ENCODE results near the gene ACYP1. TPM values are rescaled to one million over a fixed set of nuclear protein-coding genes. Genes with fewer than 3 reads are reported as not detected.

Gene ACYP1
- polyA plus RNA-seq (2013) = 26.8 and 30.1 TPM in 2 replicates

GRCh38 chr14:75063491-75064204 lies at the start of gene ACYP1:
Gene ACYP1, minus strand, starts transcription at chr14:75064024. Its CDS starts 471 bp downstream, at chr14:75063553.
- Histone ChIP-seq H2AFZ (ENCODE audit: insufficient read depth, low read length, poor library complexity) (peak within 1 kb of the TSS; percentile 65), H3K4me2 (ENCODE audit: low read length) (peak within 1 kb of the TSS; percentile 82), H2BK5ac (ENCODE audit: low read depth, low read length, poor library complexity) (peak within 1 kb of the TSS; percentile 29), H3K4ac (ENCODE audit: low read depth, low read length) (no peak within 1 kb of the TSS), H3K4me3 (ENCODE audit: low read depth, low read length) (peak within 1 kb of the TSS; percentile 79), H3K27me3 (ENCODE audit: insufficient read depth, low read length) (no peaks in the 10 kb centered on the region), H3K14ac (ENCODE audit: low read length) (peak within 1 kb of the TSS; percentile 29), H3K4me1 (ENCODE audit: control insufficient read depth in 1 of 2, insufficient read depth in 2 of 2, low read length in 2 of 2) (peaks cover 0 to 7% of the 10 kb centered on the region in 2 experiments), H4K8ac (ENCODE audit: low read depth, low read length) (peak within 1 kb of the TSS; percentile 73), H3K23ac (ENCODE audit: low read length) (no peak within 1 kb of the TSS), H2BK12ac (ENCODE audit: low read length) (no peak within 1 kb of the TSS), H4K12ac (ENCODE audit: low read depth, low read length) (peak within 1 kb of the TSS; percentile 27), H2AK5ac (ENCODE audit: low read length) (no peak within 1 kb of the TSS), H3K27ac (ENCODE audit: low read depth, low read length) (peak within 1 kb of the TSS; percentile 12), H3K9me3 (ENCODE audit: insufficient read depth, low read depth, low read length) (no peaks in the 10 kb centered on the region), H3K79me2 (ENCODE audit: control insufficient read depth, insufficient read depth, low read length, poor library complexity) (peaks cover 2% of the 10 kb centered on the region), H3K79me1 (ENCODE audit: low read length) (peaks cover 6% of the 10 kb centered on the region), H2BK120ac (ENCODE audit: insufficient read depth, low read length, poor library complexity) (no peak within 1 kb of the TSS), H3K9ac (ENCODE audit: low read length) (peak within 1 kb of the TSS; percentile 71), H4K91ac (ENCODE audit: low read depth, low read length) (no peak within 1 kb of the TSS), H3K18ac (ENCODE audit: low read length) (peak within 1 kb of the TSS; percentile 42), H3K36me3 (ENCODE audit: control insufficient read depth in 1 of 2, insufficient read depth in 2 of 2, low read length in 2 of 2) (no peaks in the 10 kb centered on the region)
- WGBS (ENCODE audit: extremely low coverage, insufficient coverage, insufficient read length) = no CpG with 5 or more reads among the region's 34 CpGs
- peak; percentile 87 to 92 for DNase-seq

DNA sequence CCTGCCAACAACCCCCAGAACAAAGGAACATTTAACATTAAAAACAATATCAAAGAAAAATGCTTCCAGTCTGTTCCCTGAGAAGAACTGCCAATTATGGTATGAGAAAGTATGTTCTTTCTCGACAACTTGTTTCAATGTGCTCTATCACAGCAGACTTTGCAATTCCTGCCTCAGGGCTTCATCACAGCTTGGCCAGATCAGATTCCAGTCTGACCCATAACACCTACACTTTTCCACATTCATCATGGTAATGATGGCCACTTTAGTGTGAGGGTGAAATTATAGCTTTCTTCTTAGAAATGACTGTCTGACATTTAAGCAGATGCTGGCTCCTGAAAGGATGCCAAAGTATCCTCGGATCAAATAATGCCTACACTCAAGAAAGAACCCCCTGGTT lies 46.1 kb upstream of the ACYP1 start:
- Histone ChIP-seq H3K23ac (ENCODE audit: low read length) (peak overlapping the region; percentile 81), H3K79me2 (ENCODE audit: control insufficient read depth, insufficient read depth, low read length, poor library complexity) (no peaks in the 10 kb centered on the region)

DNA sequence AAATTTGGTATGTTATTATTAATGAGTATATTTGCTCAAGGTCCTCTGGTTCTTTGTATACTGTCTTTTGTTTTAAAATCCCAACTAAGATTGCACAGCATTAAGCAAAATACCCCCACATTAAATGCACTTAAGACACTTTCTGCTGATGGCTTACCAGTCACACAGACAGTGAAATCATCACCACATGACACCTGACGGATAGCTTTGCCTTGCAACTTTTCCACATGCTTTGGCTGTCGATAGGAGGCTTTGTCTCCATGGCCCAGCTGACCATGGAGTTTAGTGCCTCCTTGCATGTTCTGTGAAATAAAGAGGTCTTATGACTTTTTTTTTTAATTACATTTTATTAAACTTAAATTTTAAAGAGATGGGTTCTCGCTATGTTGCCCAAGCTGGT lies 43.4 kb upstream of the ACYP1 start:
- no peak overlapping the region for H3K4me2 ChIP-seq (ENCODE audit: low read length)
- no peaks in the 10 kb centered on the region for H3K4me1 ChIP-seq (ENCODE audit: control insufficient read depth in 1 of 2, insufficient read depth in 2 of 2, low read length in 2 of 2)
- no peak overlapping the region for H3K14ac ChIP-seq (ENCODE audit: low read length)
- H2BK12ac ChIP-seq (ENCODE audit: low read length) = no peak overlapping the region
- no peaks in the 10 kb centered on the region for H3K79me2 ChIP-seq (ENCODE audit: control insufficient read depth, insufficient read depth, low read length, poor library complexity)
- H2AFZ ChIP-seq (ENCODE audit: insufficient read depth, low read length, poor library complexity) = no peak overlapping the region
- no peak overlapping the region for H4K91ac ChIP-seq (ENCODE audit: low read depth, low read length)
- no peak overlapping the region for H3K4ac ChIP-seq (ENCODE audit: low read depth, low read length)
- H2AK5ac ChIP-seq (ENCODE audit: low read length) = no peak overlapping the region
- H2BK5ac ChIP-seq (ENCODE audit: low read depth, low read length, poor library complexity) = no peak overlapping the region
- H3K18ac ChIP-seq (ENCODE audit: low read length) = no peak overlapping the region
- H2BK120ac ChIP-seq (ENCODE audit: insufficient read depth, low read length, poor library complexity) = no peak overlapping the region
- WGBS (ENCODE audit: extremely low coverage, insufficient coverage, insufficient read length) = no CpG with 5 or more reads among the region's 3 CpGs
- peaks cover 11 to 32% of the 10 kb centered on the region in 2 experiments for H3K36me3 ChIP-seq (ENCODE audit: control insufficient read depth in 1 of 2, insufficient read depth in 2 of 2, low read length in 2 of 2)
- H4K8ac ChIP-seq (ENCODE audit: low read depth, low read length) = no peak overlapping the region
- H3K27me3 ChIP-seq (ENCODE audit: insufficient read depth, low read length) = no peaks in the 10 kb centered on the region
- H3K4me3 ChIP-seq (ENCODE audit: low read depth, low read length) = no peak overlapping the region
- no peak overlapping the region for H3K9ac ChIP-seq (ENCODE audit: low read length)
- no peak for DNase-seq
- H3K27ac ChIP-seq (ENCODE audit: low read depth, low read length) = no peak overlapping the region
- no peak overlapping the region for H4K12ac ChIP-seq (ENCODE audit: low read depth, low read length)
- H3K79me1 ChIP-seq (ENCODE audit: low read length) = no peaks in the 10 kb centered on the region
- H3K23ac ChIP-seq (ENCODE audit: low read length) = no peak overlapping the region
- no peaks in the 10 kb centered on the region for H3K9me3 ChIP-seq (ENCODE audit: insufficient read depth, low read depth, low read length)

More for the DNA sequence above, 46.1 kb upstream of the ACYP1 start:
- no CpG with 5 or more reads among the region's 2 CpGs for WGBS (ENCODE audit: extremely low coverage, insufficient coverage, insufficient read length)
- no peak overlapping the region for H2AK5ac ChIP-seq (ENCODE audit: low read length)
- no peaks in the 10 kb centered on the region for H3K79me1 ChIP-seq (ENCODE audit: low read length)
- no peak overlapping the region for H2BK120ac ChIP-seq (ENCODE audit: insufficient read depth, low read length, poor library complexity)
- no peak for DNase-seq
- no peak overlapping the region for H4K8ac ChIP-seq (ENCODE audit: low read depth, low read length)
- H3K27ac ChIP-seq (ENCODE audit: low read depth, low read length) = no peak overlapping the region
- no peaks in the 10 kb centered on the region for H3K9me3 ChIP-seq (ENCODE audit: insufficient read depth, low read depth, low read length)
- H2AFZ ChIP-seq (ENCODE audit: insufficient read depth, low read length, poor library complexity) = no peak overlapping the region
- H3K4me2 ChIP-seq (ENCODE audit: low read length) = no peak overlapping the region
- H3K27me3 ChIP-seq (ENCODE audit: insufficient read depth, low read length) = no peaks in the 10 kb centered on the region
- H3K18ac ChIP-seq (ENCODE audit: low read length) = no peak overlapping the region
- H3K14ac ChIP-seq (ENCODE audit: low read length) = no peak overlapping the region
- H3K4me3 ChIP-seq (ENCODE audit: low read depth, low read length) = no peak overlapping the region
- H2BK5ac ChIP-seq (ENCODE audit: low read depth, low read length, poor library complexity) = no peak overlapping the region
- no peak overlapping the region for H3K4ac ChIP-seq (ENCODE audit: low read depth, low read length)
- no peak overlapping the region for H2BK12ac ChIP-seq (ENCODE audit: low read length)
- H3K36me3 ChIP-seq (ENCODE audit: control insufficient read depth in 1 of 2, insufficient read depth in 2 of 2, low read length in 2 of 2) = peaks cover 11 to 36% of the 10 kb centered on the region in 2 experiments
- H3K9ac ChIP-seq (ENCODE audit: low read length) = no peak overlapping the region
- H3K4me1 ChIP-seq (ENCODE audit: control insufficient read depth in 1 of 2, insufficient read depth in 2 of 2, low read length in 2 of 2) = no peaks in the 10 kb centered on the region
- no peak overlapping the region for H4K91ac ChIP-seq (ENCODE audit: low read depth, low read length)
- no peak overlapping the region for H4K12ac ChIP-seq (ENCODE audit: low read depth, low read length)

DNA sequence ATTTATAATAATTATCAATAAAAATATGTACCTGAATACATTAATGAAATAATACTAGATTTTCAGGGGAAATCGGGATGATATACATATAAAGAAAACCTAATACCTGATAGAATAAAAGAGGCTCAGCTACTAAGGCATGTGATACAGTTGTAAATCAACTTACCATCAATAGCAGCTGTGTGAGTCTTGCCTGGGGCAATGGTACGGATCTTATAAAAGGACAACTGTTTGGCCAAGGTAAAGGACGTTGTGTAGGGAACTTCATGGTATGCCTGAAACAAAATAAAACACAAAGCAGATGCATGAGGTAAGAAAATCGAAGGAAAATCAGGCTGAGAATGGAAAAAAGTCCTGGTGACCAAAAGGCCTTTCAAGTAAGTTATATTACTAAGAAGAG lies 37.7 kb upstream of the ACYP1 start:
- WGBS (ENCODE audit: extremely low coverage, insufficient coverage, insufficient read length) = no CpG with 5 or more reads among the region's 4 CpGs
- no peak overlapping the region for H3K23ac ChIP-seq (ENCODE audit: low read length)
- H3K4ac ChIP-seq (ENCODE audit: low read depth, low read length) = no peak overlapping the region

More for the DNA sequence above, 37.7 kb upstream of the ACYP1 start:
- no peaks in the 10 kb centered on the region for H3K27me3 ChIP-seq (ENCODE audit: insufficient read depth, low read length)
- H4K91ac ChIP-seq (ENCODE audit: low read depth, low read length) = no peak overlapping the region
- H3K4me1 ChIP-seq (ENCODE audit: control insufficient read depth in 1 of 2, insufficient read depth in 2 of 2, low read length in 2 of 2) = no peaks in the 10 kb centered on the region
- peaks cover 19 to 31% of the 10 kb centered on the region in 2 experiments for H3K36me3 ChIP-seq (ENCODE audit: control insufficient read depth in 1 of 2, insufficient read depth in 2 of 2, low read length in 2 of 2)
- no peak overlapping the region for H3K4me3 ChIP-seq (ENCODE audit: low read depth, low read length)
- H3K79me1 ChIP-seq (ENCODE audit: low read length) = no peaks in the 10 kb centered on the region
- no peak overlapping the region for H2BK12ac ChIP-seq (ENCODE audit: low read length)
- no peak overlapping the region for H2BK120ac ChIP-seq (ENCODE audit: insufficient read depth, low read length, poor library complexity)
- no peak overlapping the region for H3K14ac ChIP-seq (ENCODE audit: low read length)
- no peak overlapping the region for H2AFZ ChIP-seq (ENCODE audit: insufficient read depth, low read length, poor library complexity)
- no peak overlapping the region for H2AK5ac ChIP-seq (ENCODE audit: low read length)
- no peaks in the 10 kb centered on the region for H3K79me2 ChIP-seq (ENCODE audit: control insufficient read depth, insufficient read depth, low read length, poor library complexity)
- no peak overlapping the region for H4K8ac ChIP-seq (ENCODE audit: low read depth, low read length)
- no peak overlapping the region for H3K18ac ChIP-seq (ENCODE audit: low read length)
- H3K9ac ChIP-seq (ENCODE audit: low read length) = no peak overlapping the region
- no peak overlapping the region for H2BK5ac ChIP-seq (ENCODE audit: low read depth, low read length, poor library complexity)
- H3K9me3 ChIP-seq (ENCODE audit: insufficient read depth, low read depth, low read length) = no peaks in the 10 kb centered on the region
- no peak overlapping the region for H3K4me2 ChIP-seq (ENCODE audit: low read length)
- no peak overlapping the region for H4K12ac ChIP-seq (ENCODE audit: low read depth, low read length)
- no peak overlapping the region for H3K27ac ChIP-seq (ENCODE audit: low read depth, low read length)
- no peak for DNase-seq

Measured in trophoblast cell (in vitro differentiated cells and primary cell).